Measurements from ENCODE around the gene SLC28A1.

DNA sequence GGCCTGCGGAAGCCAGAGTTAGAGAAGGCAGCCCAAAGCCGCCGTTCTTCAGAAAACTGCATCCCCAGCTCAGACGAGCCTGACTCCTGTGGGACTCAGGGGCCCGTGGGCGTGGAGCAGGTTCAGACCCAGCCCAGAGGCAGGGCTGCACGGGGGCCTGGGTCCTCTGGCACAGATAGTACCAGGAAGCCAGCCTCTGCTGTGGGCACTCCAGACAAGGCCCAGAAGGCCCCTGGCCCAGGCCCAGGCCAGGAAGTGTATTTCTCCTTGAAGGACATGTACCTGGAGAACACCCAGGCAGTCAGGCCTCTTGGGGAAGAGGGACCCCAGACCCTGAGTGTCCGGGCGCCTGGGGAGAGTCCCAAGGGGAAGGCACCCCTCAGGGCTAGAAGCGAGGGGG lies 44.2 kb upstream of the SLC28A1 start:
- TF ChIP-seq, protein P1, sequence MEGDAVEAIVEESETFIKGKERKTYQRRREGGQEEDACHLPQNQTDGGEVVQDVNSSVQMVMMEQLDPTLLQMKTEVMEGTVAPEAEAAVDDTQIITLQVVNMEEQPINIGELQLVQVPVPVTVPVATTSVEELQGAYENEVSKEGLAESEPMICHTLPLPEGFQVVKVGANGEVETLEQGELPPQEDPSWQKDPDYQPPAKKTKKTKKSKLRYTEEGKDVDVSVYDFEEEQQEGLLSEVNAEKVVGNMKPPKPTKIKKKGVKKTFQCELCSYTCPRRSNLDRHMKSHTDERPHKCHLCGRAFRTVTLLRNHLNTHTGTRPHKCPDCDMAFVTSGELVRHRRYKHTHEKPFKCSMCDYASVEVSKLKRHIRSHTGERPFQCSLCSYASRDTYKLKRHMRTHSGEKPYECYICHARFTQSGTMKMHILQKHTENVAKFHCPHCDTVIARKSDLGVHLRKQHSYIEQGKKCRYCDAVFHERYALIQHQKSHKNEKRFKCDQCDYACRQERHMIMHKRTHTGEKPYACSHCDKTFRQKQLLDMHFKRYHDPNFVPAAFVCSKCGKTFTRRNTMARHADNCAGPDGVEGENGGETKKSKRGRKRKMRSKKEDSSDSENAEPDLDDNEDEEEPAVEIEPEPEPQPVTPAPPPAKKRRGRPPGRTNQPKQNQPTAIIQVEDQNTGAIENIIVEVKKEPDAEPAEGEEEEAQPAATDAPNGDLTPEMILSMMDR (conservative IDR thresholded peaks at IDR 0.05; ENCODE audit: low read depth, low read length): no peak
- TF ChIP-seq EZH2 (IDR thresholded peaks at IDR 0.05; ENCODE audit: low read length, unreplicated experiment): no peak
